ENCODE measurements around the gene SON.

- TF ChIP-seq, protein P1, sequence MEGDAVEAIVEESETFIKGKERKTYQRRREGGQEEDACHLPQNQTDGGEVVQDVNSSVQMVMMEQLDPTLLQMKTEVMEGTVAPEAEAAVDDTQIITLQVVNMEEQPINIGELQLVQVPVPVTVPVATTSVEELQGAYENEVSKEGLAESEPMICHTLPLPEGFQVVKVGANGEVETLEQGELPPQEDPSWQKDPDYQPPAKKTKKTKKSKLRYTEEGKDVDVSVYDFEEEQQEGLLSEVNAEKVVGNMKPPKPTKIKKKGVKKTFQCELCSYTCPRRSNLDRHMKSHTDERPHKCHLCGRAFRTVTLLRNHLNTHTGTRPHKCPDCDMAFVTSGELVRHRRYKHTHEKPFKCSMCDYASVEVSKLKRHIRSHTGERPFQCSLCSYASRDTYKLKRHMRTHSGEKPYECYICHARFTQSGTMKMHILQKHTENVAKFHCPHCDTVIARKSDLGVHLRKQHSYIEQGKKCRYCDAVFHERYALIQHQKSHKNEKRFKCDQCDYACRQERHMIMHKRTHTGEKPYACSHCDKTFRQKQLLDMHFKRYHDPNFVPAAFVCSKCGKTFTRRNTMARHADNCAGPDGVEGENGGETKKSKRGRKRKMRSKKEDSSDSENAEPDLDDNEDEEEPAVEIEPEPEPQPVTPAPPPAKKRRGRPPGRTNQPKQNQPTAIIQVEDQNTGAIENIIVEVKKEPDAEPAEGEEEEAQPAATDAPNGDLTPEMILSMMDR (conservative IDR thresholded peaks at IDR 0.05; ENCODE audit: low read length): no peak
- TF ChIP-seq EZH2phosphoT487 (IDR thresholded peaks at IDR 0.05; ENCODE audit: borderline replicate concordance, low read depth, low read length): no peak
These were observed 23.9 kb upstream of the SON start for GRCh38 chr21:33518899-33519298.
